ENCODE data around the gene AKR7A3. TPM values are rescaled to one million over a fixed set of nuclear protein-coding genes. Genes with fewer than 3 reads are reported as not detected.
"Not testable (repeated sequence)": the region's sequence is repeated elsewhere in the genome, so short reads cannot be mapped to it uniquely, and the experiment has no call there.

Gene AKR7A3
- total RNA-seq, 4 donors from 2014 or later, result 77.8 to 167 (median 102) TPM

DNA sequence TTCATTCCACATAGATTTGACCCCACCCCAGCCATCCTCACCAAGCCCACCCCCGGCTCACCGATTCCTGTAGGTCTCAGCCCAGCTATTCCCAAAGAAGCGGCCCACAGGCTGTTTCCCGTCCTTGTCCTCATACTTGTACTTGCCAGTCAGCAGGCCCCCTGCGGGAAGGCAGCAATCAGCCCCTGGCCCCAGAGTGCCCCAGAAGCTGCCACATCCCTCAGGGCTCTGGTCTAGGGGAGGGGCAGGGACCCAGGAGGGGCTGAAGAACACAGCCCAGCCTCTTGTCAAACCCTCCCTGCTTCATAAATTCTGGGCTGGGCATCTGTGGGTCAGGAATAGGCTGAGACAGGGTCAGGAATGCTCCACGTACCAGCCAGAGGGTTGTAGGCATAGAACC is 18.4 kb upstream of the AKR7A3 start:
- Histone ChIP-seq H3K4me3 (no peak overlapping the region), H3K4me1 (peaks cover 7 to 33% (median 31%) of the 10 kb centered on the region in 4 donors), H3K36me3 (peaks cover 0 to 39% (median 15%) of the 10 kb centered on the region in 4 donors), H3K9me3 (no peaks in the 10 kb centered on the region), H3K27me3 (no peaks in the 10 kb centered on the region), H3K27ac (peak overlapping the region in 2 of 4 donors; percentile 71 to 74)
- intact Hi-C loops (cut with DNase I; ENCODE audit: low total_unique reads) (no loop called here), in situ Hi-C loops (cut with MboI; ENCODE audit: low pct_ligation_motif_present in 1 of 4, low pct_unique_long_range_greater_than_20kb in 1 of 4, low sequenced_read_pairs in 3 of 4) (no loop called here)
- TF ChIP-seq POLR2A (IDR thresholded peaks at IDR 0.05), result no peak
- TF ChIP-seq, protein P1, sequence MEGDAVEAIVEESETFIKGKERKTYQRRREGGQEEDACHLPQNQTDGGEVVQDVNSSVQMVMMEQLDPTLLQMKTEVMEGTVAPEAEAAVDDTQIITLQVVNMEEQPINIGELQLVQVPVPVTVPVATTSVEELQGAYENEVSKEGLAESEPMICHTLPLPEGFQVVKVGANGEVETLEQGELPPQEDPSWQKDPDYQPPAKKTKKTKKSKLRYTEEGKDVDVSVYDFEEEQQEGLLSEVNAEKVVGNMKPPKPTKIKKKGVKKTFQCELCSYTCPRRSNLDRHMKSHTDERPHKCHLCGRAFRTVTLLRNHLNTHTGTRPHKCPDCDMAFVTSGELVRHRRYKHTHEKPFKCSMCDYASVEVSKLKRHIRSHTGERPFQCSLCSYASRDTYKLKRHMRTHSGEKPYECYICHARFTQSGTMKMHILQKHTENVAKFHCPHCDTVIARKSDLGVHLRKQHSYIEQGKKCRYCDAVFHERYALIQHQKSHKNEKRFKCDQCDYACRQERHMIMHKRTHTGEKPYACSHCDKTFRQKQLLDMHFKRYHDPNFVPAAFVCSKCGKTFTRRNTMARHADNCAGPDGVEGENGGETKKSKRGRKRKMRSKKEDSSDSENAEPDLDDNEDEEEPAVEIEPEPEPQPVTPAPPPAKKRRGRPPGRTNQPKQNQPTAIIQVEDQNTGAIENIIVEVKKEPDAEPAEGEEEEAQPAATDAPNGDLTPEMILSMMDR (IDR thresholded peaks at IDR 0.05), result no peak
- no peak for TF ChIP-seq EP300 (IDR thresholded peaks at IDR 0.05; ENCODE audit: low read depth)
- TF ChIP-seq POLR2AphosphoS5 (IDR thresholded peaks at IDR 0.05), result no peak
- DNase-seq, result no peak
- 97% methylated on average over 6 of the region's 6 CpGs; no CpG with 5 or more reads in 1 of the 2 donors for WGBS, 2 donors (ENCODE audit: low coverage in 1 of 2)

DNA sequence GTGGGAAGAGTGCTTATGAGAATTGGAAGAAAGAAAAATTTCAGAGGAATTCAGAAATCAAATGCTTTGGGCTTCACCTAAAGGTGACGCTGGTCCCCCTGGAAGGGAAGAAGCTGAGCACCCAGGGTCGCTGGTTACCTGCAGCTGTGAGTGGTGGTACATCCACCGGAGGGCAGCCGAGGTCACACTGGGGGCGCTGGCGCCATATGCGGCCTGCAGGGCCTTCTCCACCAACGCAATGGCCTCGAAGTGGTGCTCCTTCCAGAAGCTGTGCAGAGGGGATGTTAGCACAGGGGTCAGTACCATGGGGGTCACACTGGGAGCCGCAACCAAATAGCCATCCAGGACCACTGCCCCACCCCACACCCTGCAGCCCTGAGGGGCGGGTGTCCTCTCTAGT is 17.3 kb upstream of the AKR7A3 start:
- H3K36me3 ChIP-seq, result peaks cover 0 to 39% (median 15%) of the 10 kb centered on the region in 4 donors
- H3K9me3 ChIP-seq, result no peaks in the 10 kb centered on the region
- peaks cover 4 to 28% (median 25%) of the 10 kb centered on the region in 4 donors for H3K4me1 ChIP-seq
- DNase-seq, result no peak
- intact Hi-C loops (cut with DNase I; ENCODE audit: low total_unique reads) (no loop called here), in situ Hi-C loops (cut with MboI; ENCODE audit: low pct_ligation_motif_present in 1 of 4, low pct_unique_long_range_greater_than_20kb in 1 of 4, low sequenced_read_pairs in 3 of 4) (no loop called here)
- TF ChIP-seq, protein P1 (IDR thresholded peaks at IDR 0.05), result no peak
- TF ChIP-seq POLR2AphosphoS5 (IDR thresholded peaks at IDR 0.05), result no peak
- TF ChIP-seq EP300 (IDR thresholded peaks at IDR 0.05; ENCODE audit: low read depth), result no peak
- TF ChIP-seq POLR2A (IDR thresholded peaks at IDR 0.05), result no peak
- H3K4me3 ChIP-seq, result no peak overlapping the region
- 86 to 96% methylated on average over 1 to 11 of the region's 11 CpGs for WGBS, 2 donors (ENCODE audit: low coverage in 1 of 2)
- H3K27ac ChIP-seq, result no peak overlapping the region
- H3K27me3 ChIP-seq, result no peaks in the 10 kb centered on the region

DNA sequence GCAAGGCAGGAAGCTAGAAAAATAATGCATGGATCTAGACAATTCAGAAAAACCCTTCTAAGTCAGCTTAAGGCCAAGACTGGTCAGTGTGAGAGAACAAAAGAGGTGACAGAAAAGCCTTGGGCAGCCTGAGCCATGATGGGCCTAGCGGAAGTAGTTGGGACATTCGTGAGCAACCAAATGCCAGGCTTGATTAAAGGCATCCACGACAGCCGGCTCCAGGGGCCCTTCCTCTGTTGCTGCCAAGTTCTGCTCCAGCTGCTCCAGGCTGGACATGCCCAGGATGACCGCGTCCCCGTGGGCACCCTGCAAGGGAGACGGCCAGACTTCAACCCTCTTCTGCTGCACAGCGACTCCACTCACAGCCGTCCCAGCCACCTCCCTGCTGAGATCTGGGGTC is 15.5 kb upstream of the AKR7A3 start:
- intact Hi-C loops (cut with DNase I; ENCODE audit: low total_unique reads); H3K4me3 ChIP-seq; H3K9me3 ChIP-seq; DNase-seq; H3K27me3 ChIP-seq; in situ Hi-C loops (cut with MboI; ENCODE audit: low pct_ligation_motif_present in 1 of 4, low pct_unique_long_range_greater_than_20kb in 1 of 4, low sequenced_read_pairs in 3 of 4); H3K27ac ChIP-seq: not testable (repeated sequence)
- Histone ChIP-seq H3K36me3 (peaks cover 0 to 39% (median 15%) of the 10 kb centered on the region in 4 donors), H3K4me1 (peaks cover 0 to 19% (median 17%) of the 10 kb centered on the region in 4 donors)
- whole genome bisulfite sequencing, 2 donors (ENCODE audit: low coverage in 1 of 2), result 93% methylated on average over 10 of the region's 10 CpGs; no CpG with 5 or more reads in 1 of the 2 donors

DNA sequence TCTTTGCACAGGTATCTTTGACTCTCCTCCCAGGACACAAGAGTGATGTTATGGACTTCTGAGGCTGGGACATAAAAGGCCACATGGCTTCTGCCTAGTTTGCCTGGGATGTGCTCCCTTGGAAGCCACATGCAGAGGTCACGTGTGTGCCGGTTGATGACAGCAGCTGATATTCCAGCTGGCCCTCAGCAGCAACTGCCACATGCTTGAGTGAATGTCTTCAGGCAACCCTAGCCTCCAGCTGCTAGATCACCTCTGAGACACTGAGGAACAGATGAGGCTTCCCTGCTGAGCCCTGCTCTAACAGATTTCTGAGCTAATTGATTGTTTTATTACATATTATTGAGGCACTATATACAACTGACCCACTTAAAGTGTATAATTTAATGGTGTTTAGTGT is 11.6 kb upstream of the AKR7A3 start:
- intact Hi-C loops (cut with DNase I; ENCODE audit: low total_unique reads), result no loop called here
- DNase-seq, result no peak
- H3K27me3 ChIP-seq, result no peaks in the 10 kb centered on the region
- peaks cover 0 to 25% (median 11%) of the 10 kb centered on the region in 4 donors for H3K36me3 ChIP-seq
- H3K9me3 ChIP-seq, result peaks cover 0 to under 1% of the 10 kb centered on the region in 2 donors
- H3K27ac ChIP-seq, result no peak overlapping the region
- TF ChIP-seq POLR2A (IDR thresholded peaks at IDR 0.05), result no peak
- no peak for TF ChIP-seq EP300 (IDR thresholded peaks at IDR 0.05; ENCODE audit: low read depth)
- no peak for TF ChIP-seq POLR2AphosphoS5 (IDR thresholded peaks at IDR 0.05)
- TF ChIP-seq, protein P1 (IDR thresholded peaks at IDR 0.05), result no peak
- in situ Hi-C loops (cut with MboI; ENCODE audit: low pct_ligation_motif_present in 1 of 4, low pct_unique_long_range_greater_than_20kb in 1 of 4, low sequenced_read_pairs in 3 of 4), result no loop called here
- 81% methylated on average over 2 of the region's 2 CpGs; no CpG with 5 or more reads in 1 of the 2 donors for WGBS, 2 donors (ENCODE audit: low coverage in 1 of 2)
- no peaks in the 10 kb centered on the region for H3K4me1 ChIP-seq
- no peak overlapping the region for H3K4me3 ChIP-seq

DNA sequence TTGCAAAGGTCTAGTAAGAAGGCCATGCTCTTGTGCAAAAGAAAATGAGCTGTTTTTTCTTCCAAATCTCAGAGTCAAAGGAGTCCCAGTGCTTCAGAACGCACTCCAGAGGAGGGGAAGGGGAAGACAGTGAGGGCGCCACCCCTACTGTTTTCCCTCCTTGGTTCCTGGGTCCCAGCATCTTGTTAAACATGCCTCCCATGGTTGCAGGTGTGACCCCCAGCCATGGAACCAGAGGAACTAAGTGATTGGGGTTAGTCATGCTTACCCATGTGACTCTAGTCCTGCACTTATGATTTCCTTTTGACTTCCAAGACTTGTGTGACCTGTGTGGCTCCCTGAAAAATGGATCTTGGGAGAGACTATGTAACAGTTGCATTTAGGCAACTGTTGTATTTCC is 6.1 kb upstream of the AKR7A3 start:
- DNase-seq, result no peak
- Histone ChIP-seq H3K27ac (no peak overlapping the region), H3K4me1 (peaks cover 0 to 4% (median 0%) of the 10 kb centered on the region in 4 donors), H3K27me3 (no peaks in the 10 kb centered on the region), H3K4me3 (no peak overlapping the region), H3K9me3 (peaks cover 8 to 12% of the 10 kb centered on the region in 2 donors), H3K36me3 (no peaks in the 10 kb centered on the region)
- intact Hi-C loops (cut with DNase I; ENCODE audit: low total_unique reads), result no loop called here
- WGBS, 2 donors (ENCODE audit: low coverage in 1 of 2), result 95% methylated on average over 2 of the region's 2 CpGs; no CpG with 5 or more reads in 1 of the 2 donors
- in situ Hi-C loops (cut with MboI; ENCODE audit: low pct_ligation_motif_present in 1 of 4, low pct_unique_long_range_greater_than_20kb in 1 of 4, low sequenced_read_pairs in 3 of 4), result no loop called here
- TF ChIP-seq POLR2AphosphoS5 (IDR thresholded peaks at IDR 0.05), result no peak
- TF ChIP-seq POLR2A (IDR thresholded peaks at IDR 0.05), result no peak
- TF ChIP-seq, protein P1 (IDR thresholded peaks at IDR 0.05), result no peak
- no peak for TF ChIP-seq EP300 (IDR thresholded peaks at IDR 0.05; ENCODE audit: low read depth)
